ENCODE results near the gene LRRTM4. TPM values are rescaled to one million over a fixed set of nuclear protein-coding genes. Genes with fewer than 3 reads are reported as not detected.
"Not testable (repeated sequence)": the region's sequence is repeated elsewhere in the genome, so short reads cannot be mapped to it uniquely, and the experiment has no call there.

LRRTM4 gene
- total RNA-seq, 1 donor from 2014 or later = not detected

- DNase-seq (ENCODE audit: extremely low spot score, unreplicated experiment) = no peak
- no peak overlapping the region for H3K27ac Mint-ChIP-seq (ENCODE audit: unreplicated experiment)
- H3K27me3 Mint-ChIP-seq (ENCODE audit: unreplicated experiment) = no peaks in the 10 kb centered on the region
- no peaks in the 10 kb centered on the region for H3K36me3 Mint-ChIP-seq (ENCODE audit: unreplicated experiment)
- no peak for TF ChIP-seq CTCF (IDR thresholded peaks at IDR 0.05)
- no peaks in the 10 kb centered on the region for H3K4me1 Mint-ChIP-seq (ENCODE audit: unreplicated experiment)
- H3K9me3 Mint-ChIP-seq (ENCODE audit: unreplicated experiment) = peaks cover 11% of the 10 kb centered on the region
- H3K4me3 Mint-ChIP-seq (ENCODE audit: unreplicated experiment) = no peak overlapping the region
Measured at GRCh38 chr2:77191665-77192064, 330.5 kb downstream of the LRRTM4 start.

GRCh38 chr2:77190721-77191346 is 331.3 kb downstream of the LRRTM4 start:
- H3K27ac Mint-ChIP-seq (ENCODE audit: unreplicated experiment) = no peak overlapping the region
- peaks cover 11% of the 10 kb centered on the region for H3K9me3 Mint-ChIP-seq (ENCODE audit: unreplicated experiment)
- DNase-seq (ENCODE audit: extremely low spot score, unreplicated experiment) = no peak
- no peaks in the 10 kb centered on the region for H3K4me1 Mint-ChIP-seq (ENCODE audit: unreplicated experiment)
- no peak for TF ChIP-seq CTCF (IDR thresholded peaks at IDR 0.05)
- no peaks in the 10 kb centered on the region for H3K36me3 Mint-ChIP-seq (ENCODE audit: unreplicated experiment)
- no peak overlapping the region for H3K4me3 Mint-ChIP-seq (ENCODE audit: unreplicated experiment)
- H3K27me3 Mint-ChIP-seq (ENCODE audit: unreplicated experiment) = no peaks in the 10 kb centered on the region

GRCh38 chr2:77185052-77185451 is 337.1 kb downstream of the LRRTM4 start:
- peaks cover 28% of the 10 kb centered on the region for H3K9me3 Mint-ChIP-seq (ENCODE audit: unreplicated experiment)
- no peaks in the 10 kb centered on the region for H3K27me3 Mint-ChIP-seq (ENCODE audit: unreplicated experiment)
- no peaks in the 10 kb centered on the region for H3K36me3 Mint-ChIP-seq (ENCODE audit: unreplicated experiment)
- H3K4me1 Mint-ChIP-seq (ENCODE audit: unreplicated experiment) = no peaks in the 10 kb centered on the region
- no peak for TF ChIP-seq CTCF (IDR thresholded peaks at IDR 0.05)
- no peak overlapping the region for H3K4me3 Mint-ChIP-seq (ENCODE audit: unreplicated experiment)
- H3K27ac Mint-ChIP-seq (ENCODE audit: unreplicated experiment) = no peak overlapping the region
- no peak for DNase-seq (ENCODE audit: extremely low spot score, unreplicated experiment)

- Mint-ChIP-seq H3K36me3 (ENCODE audit: unreplicated experiment) (no peaks in the 10 kb centered on the region), H3K27me3 (ENCODE audit: unreplicated experiment) (no peaks in the 10 kb centered on the region), H3K27ac (ENCODE audit: unreplicated experiment) (no peak overlapping the region), H3K9me3 (ENCODE audit: unreplicated experiment) (peaks cover 19% of the 10 kb centered on the region), H3K4me1 (ENCODE audit: unreplicated experiment) (no peaks in the 10 kb centered on the region), H3K4me3 (ENCODE audit: unreplicated experiment) (no peak overlapping the region)
- TF ChIP-seq CTCF (IDR thresholded peaks at IDR 0.05) = no peak
- no peak for DNase-seq (ENCODE audit: extremely low spot score, unreplicated experiment)
Measured at GRCh38 chr2:77179297-77179696, 342.9 kb downstream of the LRRTM4 start.

GRCh38 chr2:77175266-77175780 is 346.9 kb downstream of the LRRTM4 start:
- H3K27me3 Mint-ChIP-seq (ENCODE audit: unreplicated experiment); H3K4me3 Mint-ChIP-seq (ENCODE audit: unreplicated experiment); H3K27ac Mint-ChIP-seq (ENCODE audit: unreplicated experiment): not testable (repeated sequence)

More at GRCh38 chr2:77175266-77175780, 346.9 kb downstream of the LRRTM4 start:
- not testable (repeated sequence) for H3K4me1 Mint-ChIP-seq (ENCODE audit: unreplicated experiment); DNase-seq (ENCODE audit: extremely low spot score, unreplicated experiment); H3K36me3 Mint-ChIP-seq (ENCODE audit: unreplicated experiment)
- H3K9me3 Mint-ChIP-seq (ENCODE audit: unreplicated experiment) = peaks cover 11% of the 10 kb centered on the region

All from osteocyte (in vitro differentiated cells).